ENCODE measurements around the gene RNF103. TPM values are rescaled to one million over a fixed set of nuclear protein-coding genes. Genes with fewer than 3 reads are reported as not detected.

The RNF103 gene, protein sequence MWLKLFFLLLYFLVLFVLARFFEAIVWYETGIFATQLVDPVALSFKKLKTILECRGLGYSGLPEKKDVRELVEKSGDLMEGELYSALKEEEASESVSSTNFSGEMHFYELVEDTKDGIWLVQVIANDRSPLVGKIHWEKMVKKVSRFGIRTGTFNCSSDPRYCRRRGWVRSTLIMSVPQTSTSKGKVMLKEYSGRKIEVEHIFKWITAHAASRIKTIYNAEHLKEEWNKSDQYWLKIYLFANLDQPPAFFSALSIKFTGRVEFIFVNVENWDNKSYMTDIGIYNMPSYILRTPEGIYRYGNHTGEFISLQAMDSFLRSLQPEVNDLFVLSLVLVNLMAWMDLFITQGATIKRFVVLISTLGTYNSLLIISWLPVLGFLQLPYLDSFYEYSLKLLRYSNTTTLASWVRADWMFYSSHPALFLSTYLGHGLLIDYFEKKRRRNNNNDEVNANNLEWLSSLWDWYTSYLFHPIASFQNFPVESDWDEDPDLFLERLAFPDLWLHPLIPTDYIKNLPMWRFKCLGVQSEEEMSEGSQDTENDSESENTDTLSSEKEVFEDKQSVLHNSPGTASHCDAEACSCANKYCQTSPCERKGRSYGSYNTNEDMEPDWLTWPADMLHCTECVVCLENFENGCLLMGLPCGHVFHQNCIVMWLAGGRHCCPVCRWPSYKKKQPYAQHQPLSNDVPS
- total RNA-seq: 10 to 100 TPM; 13.9 to 14.1 TPM

DNA sequence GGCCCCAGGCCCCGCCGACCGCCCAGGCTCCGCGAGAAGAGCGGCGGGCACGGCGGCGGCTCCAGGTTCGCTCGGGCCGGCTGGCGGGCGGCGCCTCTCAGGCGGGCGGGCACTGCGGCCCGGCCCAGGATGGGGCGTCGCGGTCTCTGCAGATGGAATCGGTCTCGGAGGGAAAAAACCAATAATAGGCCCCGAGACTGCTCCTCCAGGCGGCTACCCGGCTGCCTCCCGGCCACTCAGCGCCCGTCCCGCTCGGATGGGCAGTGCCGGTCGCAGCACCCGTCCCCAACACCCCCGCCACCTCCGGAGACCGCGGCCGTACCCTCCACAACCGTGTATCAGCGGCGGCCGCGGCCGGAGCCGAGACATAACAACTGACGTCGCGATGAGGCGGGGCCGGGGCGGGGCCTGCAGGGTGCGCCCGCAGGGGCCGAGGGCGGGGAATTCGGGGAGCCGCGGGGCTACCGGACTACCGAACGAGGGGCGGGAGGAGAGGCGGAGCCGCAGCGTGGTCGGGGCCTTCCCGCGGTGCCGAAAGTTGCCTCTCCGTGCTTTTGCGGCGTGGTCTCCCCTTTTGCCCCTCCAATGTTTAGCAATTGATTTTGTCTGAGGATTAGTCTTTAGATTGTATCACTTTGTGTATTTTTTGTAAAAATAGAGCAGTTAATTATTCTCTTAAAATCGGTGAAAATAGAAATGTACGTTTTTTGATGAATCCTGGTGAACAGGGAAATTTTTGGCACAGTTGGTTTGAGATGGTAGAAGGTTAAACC is at the start of gene RNF103:
TSS of gene RNF103 (minus strand) at position 372 of the 773 bp plus-strand sequence. CDS start 979 bp downstream, outside the sequence.

DNA sequence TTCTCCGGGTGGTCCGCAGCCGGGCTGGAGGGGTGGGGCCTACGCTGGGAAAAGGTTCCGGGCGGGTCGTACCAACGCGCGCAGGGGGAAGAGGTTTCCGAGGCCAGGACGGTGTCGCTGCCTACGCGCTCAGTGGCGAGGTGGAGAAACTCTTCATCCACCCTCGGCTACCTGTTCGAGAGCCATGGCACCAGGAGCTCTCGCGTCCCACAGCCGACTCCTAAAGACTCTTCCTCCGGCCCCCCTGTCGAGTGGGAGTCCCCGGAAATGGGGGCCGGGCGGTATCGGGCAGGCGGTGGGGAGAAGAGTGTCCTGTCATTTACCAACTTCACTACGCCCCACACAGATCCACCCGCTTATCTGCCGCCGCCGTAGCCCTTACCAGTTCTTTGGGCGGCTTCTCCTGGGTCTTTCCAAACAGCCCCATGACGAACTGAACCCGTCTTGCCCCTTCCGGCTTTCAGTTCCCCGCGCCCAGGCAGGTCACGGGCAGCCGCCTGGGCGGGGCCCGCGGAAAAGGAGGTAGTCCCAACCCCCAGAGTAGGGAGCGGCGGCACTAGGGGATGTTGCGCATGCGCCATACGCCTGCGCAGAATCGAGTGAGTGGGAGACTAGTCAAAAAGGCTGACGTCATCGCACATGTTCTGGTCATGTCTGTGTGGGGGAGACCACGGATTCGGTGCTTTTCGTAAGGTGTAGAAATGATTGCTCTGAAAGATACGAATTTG is 60.6 kb downstream of the RNF103 start, which contains the start of gene CHMP3:
TSS of gene CHMP3 (minus strand) at position 522 of the 728 bp plus-strand sequence. CDS start at position 427, 95 bp downstream.

Other genes starting within 250 kb of the RNF103 start
- gene KDM3A, start 182.5 kb downstream of the RNF103 start, total RNA-seq: 100 to 1,000 TPM; 110 to 130 TPM
- gene CHMP3, start 60.4 kb downstream of the RNF103 start, total RNA-seq: 10 to 100 TPM; 49.8 to 55.3 TPM
- gene RMND5A, start 96.4 kb upstream of the RNF103 start, total RNA-seq: 10 to 100 TPM; 27.7 to 29.1 TPM
- 1 to 10 TPM; 6.5 to 7.1 TPM for gene CD8A, start 167.0 kb upstream of the RNF103 start, total RNA-seq
- 1 to 10 TPM; 2.6 to 3.0 TPM for gene CD8B, start 238.0 kb upstream of the RNF103 start, total RNA-seq